B cell (primary cell): Measurements from ENCODE around the gene LRRC10B. TPM values are rescaled to one million over a fixed set of nuclear protein-coding genes. Genes with fewer than 3 reads are reported as not detected.

Experiments
- ATAC-seq: fragments of 200-7000 bp; cut with Tn5 transposase; one replicate; pipeline ENCODE4 v1.10.0; 2021; ENCODE audit warnings: low read depth, mild to moderate bottlenecking, moderate number of reproducible peaks, moderate library complexity
- CTCF ChIA-PET: fragments of 350-600 bp; sonication (Branson Sonifier 250); formaldehyde crosslinking; loops from one replicate; lab custom pipeline; 2021; ENCODE audit warnings: antibody characterized with exemption, inconsistent platforms; lab: Charles Lee
- POLR2A ChIA-PET: fragments of 350-600 bp; sonication (Branson Sonifier 250); formaldehyde crosslinking; loops from one replicate; lab custom pipeline; 2021; ENCODE audit warnings: antibody characterized with exemption; lab: Charles Lee
- DNase-seq: peaks from one replicate; pipeline ENCODE4 v3.0.0; 2013
- H2AFZ ChIP-seq: 2 replicates; pipeline ENCODE4 v1.6.1; 2012; ENCODE audit warnings: mild to moderate bottlenecking, low read depth, low read length; ENCODE audit not compliant: insufficient read depth, poor library complexity, severe bottlenecking
- H3K27ac ChIP-seq, 2 donors: 1 replicate in 1 of 2; 2 replicates in 1 of 2; pipeline ENCODE4 v1.5.1; 2012 to 2013; ENCODE audit warnings: low read length in 2 of 2, mild to moderate bottlenecking in 2 of 2, moderate library complexity in 1 of 2
- H3K27me3 ChIP-seq, 4 experiments: fragments of 200-600 bp in 1 of 4; sonication (generic) in 1 of 4; replicated peaks in 1 of 4; 1 replicate in 2 of 4; 2 replicates in 2 of 4; pipeline versions ENCODE4 v1.6.1 to v1.7.0; 2013 to 2016; ENCODE audit warnings: low read length in 3 of 4, mild to moderate bottlenecking in 2 of 4, mixed read lengths in 1 of 4, moderate library complexity in 1 of 4; ENCODE audit not compliant: insufficient read depth in 4 of 4, control insufficient read depth in 3 of 4; ENCODE audit errors: control extremely low read depth in 1 of 4
- H3K36me3 ChIP-seq, 2 experiments: replicated peaks in 1 of 2; 1 replicate in 1 of 2; 2 replicates in 1 of 2; pipeline versions ENCODE4 v1.6.1 to v1.7.1; 2013; ENCODE audit warnings: low read length in 1 of 2; ENCODE audit not compliant: insufficient read depth in 2 of 2, control insufficient read depth in 1 of 2; ENCODE audit errors: control extremely low read depth in 1 of 2, extremely low read depth in 1 of 2
- H3K4me1 ChIP-seq, 2 donors: fragments of 200-600 bp in 1 of 2; sonication (generic) in 1 of 2; 1 replicate in 1 of 2; 2 replicates in 1 of 2; pipeline versions ENCODE4 v1.5.1 to v1.6.1; 2013 to 2017; ENCODE audit warnings: low read length in 2 of 2; ENCODE audit not compliant: control insufficient read depth in 2 of 2, insufficient read depth in 2 of 2
- H3K4me2 ChIP-seq: replicated peaks from 2 replicates; pipeline ENCODE3; 2012; ENCODE audit warnings: mild to moderate bottlenecking, low read depth, low read length; ENCODE audit not compliant: poor library complexity, severe bottlenecking
- H3K4me3 ChIP-seq, 5 experiments: fragments of 200-600 bp in 1 of 5; sonication (generic) in 1 of 5; 1 replicate in 3 of 5; 2 replicates in 2 of 5; pipeline versions ENCODE4 v1.5.1 to v1.7.0; 2011 to 2016; ENCODE audit warnings: low read length in 4 of 5, mild to moderate bottlenecking in 4 of 5, low read depth in 2 of 5, control low read depth in 1 of 5, moderate library complexity in 1 of 5; ENCODE audit not compliant: insufficient read depth in 1 of 5; ENCODE audit errors: control extremely low read depth in 1 of 5, extremely low read depth in 1 of 5
- H3K79me2 ChIP-seq: fragments of 200-600 bp; sonication (generic); one replicate; pipeline ENCODE4 v1.6.0; 2016; ENCODE audit warnings: low read length; ENCODE audit not compliant: control insufficient read depth, insufficient read depth
- H3K9ac ChIP-seq: fragments of 200-600 bp; sonication (generic); 2 replicates; pipeline ENCODE4 v1.6.1; 2017; ENCODE audit warnings: mild to moderate bottlenecking, low read length, moderate library complexity
- H3K9me3 ChIP-seq, 3 donors: one replicate each; pipeline versions ENCODE4 v1.6.1 to v1.7.1; 2013; ENCODE audit warnings: low read length in 2 of 3; ENCODE audit not compliant: control insufficient read depth in 2 of 3, insufficient read depth in 1 of 3; ENCODE audit errors: control extremely low read depth in 1 of 3
- H4K20me1 ChIP-seq: 2 replicates; pipeline ENCODE4 v1.6.0; 2012; ENCODE audit warnings: mild to moderate bottlenecking, low read length; ENCODE audit not compliant: insufficient read depth, control insufficient read depth, poor library complexity, severe bottlenecking
- H3K27ac Mint-ChIP-seq: one replicate; pipeline ENCODE4 v1.8.0; 2021; ENCODE audit warnings: mixed read lengths
- H3K27me3 Mint-ChIP-seq: one replicate; pipeline ENCODE4 v1.8.0; 2021; ENCODE audit warnings: mixed read lengths
- H3K4me1 Mint-ChIP-seq: one replicate; pipeline ENCODE4 v1.8.0; 2021; ENCODE audit warnings: mixed read lengths
- H3K4me3 Mint-ChIP-seq: one replicate; pipeline ENCODE4 v1.8.0; 2021; ENCODE audit warnings: mixed read lengths
- H3K9me3 Mint-ChIP-seq: one replicate; pipeline ENCODE4 v1.8.0; 2022; ENCODE audit warnings: mixed read lengths; ENCODE audit not compliant: insufficient read depth
- EZH2 ChIP-seq: IDR thresholded peaks from 2 replicates; pipeline ENCODE4 v1.6.1; 2012; ENCODE audit warnings: borderline replicate concordance, low read depth, mild to moderate bottlenecking, moderate library complexity, low read length; ENCODE audit not compliant: insufficient read depth, poor library complexity, severe bottlenecking
- WGBS: methylation state at CpG from one replicate; pipeline ENCODE4 v1.1.5; 2013; ENCODE audit warnings: missing lambda C conversion rate; ENCODE audit not compliant: insufficient coverage; 5-methylcytosine and 5-hydroxymethylcytosine counted together
- intact Hi-C: fragments of 100-400 bp; cut with micrococcal nuclease; formaldehyde crosslinking; loops from one replicate; pipeline ENCODE4 v1.10.0; 2022
- polyA plus RNA-seq: library from polyadenylated mRNA; depleted of rRNA; stranded (reverse); fragments of >200 nt; gene quantifications from 2 replicates; pipeline ENCODE4 v1.2.3, GENCODE V29; 2012
- total RNA-seq, 2 donors: library from RNA; stranded (reverse); fragments of 120-200 nt in 1 of 2; gene quantifications; 1 replicate in 1 of 2; 2 replicates in 1 of 2; pipeline versions ENCODE4 v1.2.3 to v1.2.4, GENCODE V29; 2013 to 2022
- TF ChIP-seq, protein P1 (sequence below): fragments of 200-600 bp; IDR thresholded peaks from one replicate; pipeline ENCODE4 v1.8.0; 2022; ENCODE audit warnings: antibody characterized with exemption, mild to moderate bottlenecking

The LRRC10B gene
- total and polyA plus RNA-seq, 2 donors (not counting 1 experiment from before 2014, with no cell fraction given): 0.15 TPM; not detected in 1

DNA sequence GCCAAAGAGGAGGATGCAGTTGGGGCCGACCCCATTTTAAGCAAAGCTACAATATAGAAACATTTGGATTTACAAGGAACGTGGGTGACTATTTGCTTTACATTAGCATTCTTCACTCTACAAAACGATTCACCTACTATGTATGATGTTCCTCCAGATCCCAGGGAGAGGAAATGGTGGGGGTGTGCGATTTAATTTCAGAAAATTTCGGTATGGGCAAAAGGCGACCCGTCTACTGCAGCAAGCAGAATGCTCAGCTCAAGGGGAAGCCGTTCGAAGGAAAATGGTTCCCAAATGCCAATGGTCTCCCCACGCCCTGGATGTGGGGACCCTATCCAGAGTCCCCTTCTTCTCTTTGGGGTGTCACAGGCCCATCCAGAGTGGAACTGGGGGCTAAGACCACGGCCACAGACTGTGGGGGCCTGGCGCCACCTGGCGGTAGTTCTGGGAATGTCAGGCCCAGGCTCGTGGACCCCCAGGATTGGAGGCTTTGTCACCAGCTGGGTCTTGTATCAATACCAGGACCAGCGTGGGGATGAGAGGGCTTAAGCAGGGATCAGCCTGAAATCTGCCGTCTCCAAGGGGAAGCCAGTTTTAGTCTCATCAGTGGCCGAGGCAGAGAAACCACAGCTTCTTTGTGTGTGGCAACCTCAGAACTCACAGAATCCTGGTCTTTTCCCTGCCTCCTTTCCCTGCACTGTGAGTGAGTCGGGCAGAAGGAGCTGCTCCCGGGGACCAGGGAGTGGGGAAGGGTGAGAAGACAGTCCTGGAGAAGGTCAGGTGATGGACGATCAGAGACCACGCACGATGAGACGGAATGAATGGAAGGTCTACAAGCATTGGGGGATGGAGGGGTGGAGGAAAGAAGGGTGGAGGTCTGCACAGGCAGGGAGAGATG lies 8.4 kb downstream of the LRRC10B start:
- intact Hi-C loops: loop anchor here (1.0 kb wide), 1 partner anchor 40 kb away; no protein-coding TSS in a partner anchor
- Histone ChIP-seq H2AFZ (peak overlapping the region; percentile 59), H3K9ac (no peak overlapping the region)

More for the DNA sequence above, 8.4 kb downstream of the LRRC10B start:
- peak; percentile 64 for ATAC-seq
- Histone ChIP-seq H3K79me2 (no peaks in the 10 kb centered on the region), H3K36me3 (no peaks in the 10 kb centered on the region), H4K20me1 (no peaks in the 10 kb centered on the region), H3K9me3 (no peaks in the 10 kb centered on the region), H3K27ac (no peak overlapping the region), H3K4me3 (peak overlapping the region in 1 of 5 experiments; percentile 22), H3K4me1 (peaks cover 11 to 14% of the 10 kb centered on the region in 2 donors), H3K27me3 (peaks cover 0 to 40% (median 9%) of the 10 kb centered on the region in 4 experiments), H3K4me2 (peak overlapping the region; percentile 67)
- TF ChIP-seq, protein P1, sequence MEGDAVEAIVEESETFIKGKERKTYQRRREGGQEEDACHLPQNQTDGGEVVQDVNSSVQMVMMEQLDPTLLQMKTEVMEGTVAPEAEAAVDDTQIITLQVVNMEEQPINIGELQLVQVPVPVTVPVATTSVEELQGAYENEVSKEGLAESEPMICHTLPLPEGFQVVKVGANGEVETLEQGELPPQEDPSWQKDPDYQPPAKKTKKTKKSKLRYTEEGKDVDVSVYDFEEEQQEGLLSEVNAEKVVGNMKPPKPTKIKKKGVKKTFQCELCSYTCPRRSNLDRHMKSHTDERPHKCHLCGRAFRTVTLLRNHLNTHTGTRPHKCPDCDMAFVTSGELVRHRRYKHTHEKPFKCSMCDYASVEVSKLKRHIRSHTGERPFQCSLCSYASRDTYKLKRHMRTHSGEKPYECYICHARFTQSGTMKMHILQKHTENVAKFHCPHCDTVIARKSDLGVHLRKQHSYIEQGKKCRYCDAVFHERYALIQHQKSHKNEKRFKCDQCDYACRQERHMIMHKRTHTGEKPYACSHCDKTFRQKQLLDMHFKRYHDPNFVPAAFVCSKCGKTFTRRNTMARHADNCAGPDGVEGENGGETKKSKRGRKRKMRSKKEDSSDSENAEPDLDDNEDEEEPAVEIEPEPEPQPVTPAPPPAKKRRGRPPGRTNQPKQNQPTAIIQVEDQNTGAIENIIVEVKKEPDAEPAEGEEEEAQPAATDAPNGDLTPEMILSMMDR: peak; percentile 95
- no peak for TF ChIP-seq EZH2
- DNase-seq: peak; percentile 72
- peak overlapping the region; percentile 24 for H3K4me3 Mint-ChIP-seq
- peaks cover 9% of the 10 kb centered on the region for H3K4me1 Mint-ChIP-seq
- 24% methylated on average over 19 of the region's 23 CpGs for WGBS
- ChIA-PET CTCF (interaction anchor here (0.7 to 4.4 kb wide), 22 partner anchors 9 to 686 kb away, joined by 3 to 62 read pairs (median 4); a partner anchor contains a TSS), POLR2A (no interaction called here)
- peaks cover 44% of the 10 kb centered on the region for H3K27me3 Mint-ChIP-seq
- H3K9me3 Mint-ChIP-seq: no peaks in the 10 kb centered on the region
- no peak overlapping the region for H3K27ac Mint-ChIP-seq
